IMR-90 (cell line): ENCODE measurements around the gene IGSF8.

Source experiments
- POLR2A ChIP-seq: IDR thresholded peaks from 2 replicates; pipeline ENCODE4 v1.6.1; 2012; ENCODE audit warnings: mild to moderate bottlenecking, low read depth, low read length
- RAD21 ChIP-seq: IDR thresholded peaks from 2 replicates; pipeline ENCODE4 v1.6.1; 2012; ENCODE audit warnings: low read length, improper control_type of control experiment
- TF ChIP-seq, protein P1 (sequence below): conservative IDR thresholded peaks from 2 replicates; pipeline ENCODE4 v1.5.1; 2012; ENCODE audit warnings: mild to moderate bottlenecking, low read depth, low read length, improper control_type of control experiment
- TF ChIP-seq, protein P2 (sequence below): fragments of 150-350 bp; IDR thresholded peaks from 2 replicates; pipeline ENCODE4 v1.6.1; 2017; ENCODE audit warnings: mild to moderate bottlenecking, antibody characterized with exemption, low read length, low read depth

- TF ChIP-seq, protein P1, sequence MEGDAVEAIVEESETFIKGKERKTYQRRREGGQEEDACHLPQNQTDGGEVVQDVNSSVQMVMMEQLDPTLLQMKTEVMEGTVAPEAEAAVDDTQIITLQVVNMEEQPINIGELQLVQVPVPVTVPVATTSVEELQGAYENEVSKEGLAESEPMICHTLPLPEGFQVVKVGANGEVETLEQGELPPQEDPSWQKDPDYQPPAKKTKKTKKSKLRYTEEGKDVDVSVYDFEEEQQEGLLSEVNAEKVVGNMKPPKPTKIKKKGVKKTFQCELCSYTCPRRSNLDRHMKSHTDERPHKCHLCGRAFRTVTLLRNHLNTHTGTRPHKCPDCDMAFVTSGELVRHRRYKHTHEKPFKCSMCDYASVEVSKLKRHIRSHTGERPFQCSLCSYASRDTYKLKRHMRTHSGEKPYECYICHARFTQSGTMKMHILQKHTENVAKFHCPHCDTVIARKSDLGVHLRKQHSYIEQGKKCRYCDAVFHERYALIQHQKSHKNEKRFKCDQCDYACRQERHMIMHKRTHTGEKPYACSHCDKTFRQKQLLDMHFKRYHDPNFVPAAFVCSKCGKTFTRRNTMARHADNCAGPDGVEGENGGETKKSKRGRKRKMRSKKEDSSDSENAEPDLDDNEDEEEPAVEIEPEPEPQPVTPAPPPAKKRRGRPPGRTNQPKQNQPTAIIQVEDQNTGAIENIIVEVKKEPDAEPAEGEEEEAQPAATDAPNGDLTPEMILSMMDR, result no peak
- TF ChIP-seq RAD21 (no peak), POLR2A (no peak)
- TF ChIP-seq, protein P2, sequence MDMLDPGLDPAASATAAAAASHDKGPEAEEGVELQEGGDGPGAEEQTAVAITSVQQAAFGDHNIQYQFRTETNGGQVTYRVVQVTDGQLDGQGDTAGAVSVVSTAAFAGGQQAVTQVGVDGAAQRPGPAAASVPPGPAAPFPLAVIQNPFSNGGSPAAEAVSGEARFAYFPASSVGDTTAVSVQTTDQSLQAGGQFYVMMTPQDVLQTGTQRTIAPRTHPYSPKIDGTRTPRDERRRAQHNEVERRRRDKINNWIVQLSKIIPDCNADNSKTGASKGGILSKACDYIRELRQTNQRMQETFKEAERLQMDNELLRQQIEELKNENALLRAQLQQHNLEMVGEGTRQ, result no peak
Observed at GRCh38 chr1:160129966-160130365, 31.5 kb upstream of the IGSF8 start.
